NK-92 (cell line): ENCODE data around the gene MCM7.
A peak's percentile ranks its signal among the peaks of the same experiment; 100 is the strongest.

ENCODE experiments used
- DNase-seq: peaks from one replicate; lab custom pipeline; 2025; ENCODE audit not compliant: unreplicated experiment; lab: John Stamatoyannopoulos, UW

The MCM7 gene

GRCh38 chr7:100124301-100125230, 23.4 kb upstream of the MCM7 start:
- DNase-seq = no peak

DNA sequence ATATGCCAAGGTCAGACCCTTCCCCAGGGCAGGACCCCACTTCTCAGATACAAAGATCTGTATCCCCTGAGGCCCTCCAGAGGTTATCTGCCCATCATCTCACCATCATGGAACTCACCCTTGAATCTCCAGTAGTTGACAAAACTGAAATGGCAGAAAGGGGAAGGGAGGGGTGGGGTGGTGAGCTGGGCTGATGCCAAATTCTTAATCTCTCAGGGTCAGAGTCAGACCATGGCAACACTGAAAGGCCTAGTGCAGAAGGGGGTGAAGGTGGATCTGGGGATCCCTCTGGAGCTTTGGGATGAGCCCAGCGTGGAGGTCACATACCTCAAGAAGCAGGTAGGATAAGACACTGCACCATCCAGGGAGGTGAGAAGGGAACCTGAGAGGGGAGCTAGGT, 21.4 kb upstream of the MCM7 start:
- DNase-seq = no peak

GRCh38 chr7:100122067-100122466, 20.9 kb upstream of the MCM7 start:
- DNase-seq = no peak

DNA sequence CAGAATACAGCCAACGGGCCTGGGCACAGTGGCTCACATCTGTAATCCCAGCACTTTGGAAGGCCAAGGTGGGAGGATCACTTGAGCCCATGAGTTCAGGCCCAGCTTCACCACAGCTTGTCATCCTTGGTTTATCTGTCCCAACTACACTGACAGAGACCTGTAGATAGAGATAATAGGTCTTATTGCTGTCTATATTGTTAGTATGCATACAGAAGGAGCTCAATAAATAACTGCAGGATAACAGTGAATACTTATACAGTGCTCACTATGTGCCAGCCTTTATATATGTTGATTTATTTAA, 19.5 kb upstream of the MCM7 start:
- DNase-seq = no peak

DNA sequence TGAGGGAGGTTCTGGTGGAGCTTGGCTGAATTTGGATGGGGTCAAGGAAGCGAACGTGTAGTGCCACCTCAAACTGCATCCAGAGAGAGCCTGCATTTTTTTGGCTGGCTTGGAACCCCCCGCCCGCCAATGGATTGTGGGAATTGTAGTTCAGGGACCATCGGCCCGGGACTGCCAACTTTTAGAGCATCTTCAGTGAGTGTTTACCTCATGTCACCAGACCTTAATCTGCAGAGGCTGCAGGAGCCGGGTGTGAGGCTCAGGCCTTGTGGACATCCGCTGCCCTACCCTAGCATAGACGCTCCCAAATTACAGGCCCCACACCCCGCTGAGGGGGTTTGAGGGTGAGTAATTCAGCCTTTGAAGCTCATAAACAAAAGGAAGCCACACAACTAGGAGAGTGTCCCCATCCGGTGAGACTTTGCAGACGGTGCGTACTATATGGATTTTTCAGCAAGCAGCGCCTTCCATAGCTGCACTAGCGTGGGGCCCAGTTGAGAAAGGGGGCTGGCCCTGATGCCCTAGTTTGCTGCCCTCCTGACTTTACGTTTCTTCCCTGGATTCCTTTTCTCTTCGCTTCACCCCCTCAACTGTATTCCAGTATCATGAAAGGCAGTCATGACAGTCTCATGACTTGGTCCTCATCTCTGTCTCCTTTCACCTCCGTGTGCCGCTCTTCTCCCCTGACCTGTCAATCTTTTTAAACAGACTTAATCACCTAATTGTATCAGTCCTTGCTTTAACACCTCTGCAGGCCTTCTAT, 19.0 kb upstream of the MCM7 start:
- no peak for DNase-seq

GRCh38 chr7:100119072-100119969, 18.1 kb upstream of the MCM7 start, which contains the start of the genes CNPY4 and TAF6:
Gene CNPY4, plus strand, starts transcription at chr7:100119634. Its CDS starts 111 bp downstream, at chr7:100119745.
Gene TAF6, minus strand, starts transcription at chr7:100119358. Its CDS starts 5,149 bp downstream, at chr7:100114209.
- peak; percentile 66 for DNase-seq

GRCh38 chr7:100118388-100119071, 17.3 kb upstream of the MCM7 start:
- DNase-seq = no peak

- DNase-seq = no peak
Observed at GRCh38 chr7:100115026-100115425, 13.8 kb upstream of the MCM7 start.

- DNase-seq = no peak
Observed at GRCh38 chr7:100111914-100112313, 10.7 kb upstream of the MCM7 start.

DNA sequence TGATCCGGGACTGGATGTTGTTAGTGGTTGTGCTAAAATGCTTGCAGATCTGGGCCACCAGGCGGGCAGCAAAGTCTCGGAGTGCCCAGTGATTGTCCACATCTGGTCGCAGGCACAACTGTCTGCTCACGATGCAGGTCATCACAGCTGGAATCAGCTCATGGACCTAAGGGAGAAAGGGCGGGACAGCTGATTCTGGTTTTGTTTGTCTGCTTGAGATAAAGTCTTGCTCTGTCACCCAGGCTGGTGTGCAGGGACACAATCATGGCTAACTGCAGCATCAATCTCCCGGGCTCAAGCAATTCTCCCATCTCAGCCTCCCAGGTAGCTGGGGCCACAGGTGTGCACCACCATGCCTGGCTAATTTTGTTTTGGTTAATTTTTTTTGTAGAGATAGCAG, 10.0 kb upstream of the MCM7 start:
- DNase-seq = no peak

GRCh38 chr7:100109521-100110163, 8.4 kb upstream of the MCM7 start:
- DNase-seq = no peak

DNA sequence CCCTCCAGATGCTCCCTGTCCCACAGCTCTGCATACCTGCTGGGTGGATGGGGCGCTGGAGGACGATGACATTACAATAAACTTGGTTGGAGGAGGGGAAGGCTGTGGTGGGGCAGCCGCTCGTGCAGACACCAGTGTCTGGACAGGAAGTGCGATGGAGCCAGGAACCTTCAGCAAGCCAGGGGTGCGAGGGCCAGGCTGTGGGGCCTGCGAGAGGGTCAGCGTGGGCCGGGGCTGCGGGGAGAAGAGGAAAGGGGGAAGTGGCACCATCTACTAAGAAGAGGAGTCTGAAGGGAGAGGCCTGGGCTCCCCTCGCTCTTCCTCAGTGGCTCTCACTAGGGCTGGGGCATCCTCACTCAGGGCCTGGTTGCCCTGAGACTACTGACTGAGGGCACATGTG, 6.7 kb upstream of the MCM7 start:
- no peak for DNase-seq

GRCh38 chr7:100107125-100107737, 6.0 kb upstream of the MCM7 start:
- DNase-seq = no peak

- DNase-seq = no peak
Observed at GRCh38 chr7:100106633-100107032, 5.4 kb upstream of the MCM7 start.

- DNase-seq = no peak
Observed at GRCh38 chr7:100105534-100105933, 4.3 kb upstream of the MCM7 start.

GRCh38 chr7:100102950-100103840, 2.0 kb upstream of the MCM7 start:
- no peak for DNase-seq

- DNase-seq = no peak
Observed at GRCh38 chr7:100100420-100101015, 679 bp downstream of the MCM7 start.

DNA sequence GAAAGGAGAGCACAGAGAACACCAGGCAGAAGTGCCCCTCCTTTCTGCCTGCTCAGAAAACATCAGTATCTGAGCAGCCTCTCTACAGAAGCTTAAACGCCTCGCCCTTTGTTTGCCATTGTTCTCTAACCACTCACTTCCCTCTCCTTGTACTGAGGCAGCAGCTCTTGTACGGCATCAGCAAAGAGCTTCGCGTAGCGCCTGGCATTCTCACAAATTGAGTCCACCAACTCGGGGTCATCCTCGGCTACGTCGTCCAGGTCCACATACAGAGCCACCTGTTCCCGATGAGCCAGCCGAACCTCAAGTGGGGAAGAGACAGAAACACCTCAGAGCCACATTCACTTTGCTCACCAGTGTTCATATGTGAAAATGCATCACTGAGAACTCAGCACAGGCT, 1.7 kb downstream of the MCM7 start:
- DNase-seq = no peak
